ENCODE measurements around the gene SMARCAL1. TPM values are rescaled to one million over a fixed set of nuclear protein-coding genes. Genes with fewer than 3 reads are reported as not detected.

The SMARCAL1 gene
- total RNA-seq, 3 donors from 2014 or later = 16.4 to 20.0 (median 17.8) TPM

- ATAC-seq (no peak), DNase-seq (no peak)
- H3K4me1 ChIP-seq (ENCODE audit: low read depth) = no peaks in the 10 kb centered on the region
- intact Hi-C loops (cut with DNase I, micrococcal nuclease) = no loop called here
- TF ChIP-seq CTCF (IDR thresholded peaks at IDR 0.05) = no peak
- no peaks in the 10 kb centered on the region for H3K36me3 ChIP-seq (ENCODE audit: low read depth)
- H3K4me3 ChIP-seq = no peak overlapping the region
- H3K9me3 ChIP-seq = no peaks in the 10 kb centered on the region
Observed at GRCh38 chr2:216478791-216479190, 66.5 kb downstream of the SMARCAL1 start.

DNA sequence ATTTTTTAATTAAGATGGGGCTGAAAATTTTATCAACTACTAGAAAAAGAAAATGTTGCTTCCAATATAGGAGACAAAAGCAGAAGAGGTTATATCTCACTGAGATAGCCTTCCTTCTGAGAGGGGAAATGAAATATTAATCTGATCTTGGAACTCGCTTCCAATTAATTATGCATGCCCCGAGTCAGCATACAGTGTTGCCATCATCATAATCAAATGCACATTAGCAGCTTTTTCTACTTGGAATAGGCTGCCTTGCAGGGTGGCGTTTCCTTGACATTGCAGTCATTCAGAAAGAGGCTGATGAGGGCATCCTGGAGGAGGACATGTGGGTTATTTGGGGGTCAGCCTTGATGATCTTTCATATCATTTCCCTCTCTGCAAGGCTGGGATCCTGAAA lies 67.9 kb downstream of the SMARCAL1 start:
- no peaks in the 10 kb centered on the region for H3K36me3 ChIP-seq (ENCODE audit: low read depth)
- no peaks in the 10 kb centered on the region for H3K9me3 ChIP-seq
- no peak for DNase-seq
- TF ChIP-seq CTCF (IDR thresholded peaks at IDR 0.05) = no peak
- no peaks in the 10 kb centered on the region for H3K4me1 ChIP-seq (ENCODE audit: low read depth)
- no peak overlapping the region for H3K4me3 ChIP-seq
- ATAC-seq = no peak
- intact Hi-C loops (cut with DNase I, micrococcal nuclease) = no loop called here

GRCh38 chr2:216482640-216483039 lies 70.4 kb downstream of the SMARCAL1 start:
- no peaks in the 10 kb centered on the region for H3K9me3 ChIP-seq
- no peak overlapping the region for H3K4me3 ChIP-seq
- DNase-seq (no peak), ATAC-seq (no peak)
- no peak for TF ChIP-seq CTCF (IDR thresholded peaks at IDR 0.05)
- no peaks in the 10 kb centered on the region for H3K4me1 ChIP-seq (ENCODE audit: low read depth)
- intact Hi-C loops (cut with DNase I, micrococcal nuclease) = no loop called here
- H3K36me3 ChIP-seq (ENCODE audit: low read depth) = no peaks in the 10 kb centered on the region

DNA sequence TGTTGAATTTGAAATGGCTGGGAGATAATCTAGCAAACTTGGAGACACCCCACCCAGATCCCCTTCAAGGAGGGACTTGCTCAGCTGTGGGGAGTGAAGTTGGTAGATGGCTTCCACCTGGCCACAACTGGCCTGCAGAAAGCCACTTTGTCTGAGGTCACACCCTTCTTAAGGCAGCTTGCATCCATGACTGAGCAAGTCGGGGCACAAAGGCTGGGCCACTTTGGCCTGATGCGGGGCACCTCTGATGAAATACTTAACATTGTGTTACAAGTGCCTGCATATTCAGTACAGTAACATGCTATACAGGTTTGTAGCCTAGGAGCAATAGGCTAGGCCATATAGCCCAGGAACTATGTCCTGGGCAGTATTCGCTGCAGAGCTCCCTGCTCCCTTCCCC lies 73.0 kb downstream of the SMARCAL1 start:
- DNase-seq = no peak
- no peak for TF ChIP-seq CTCF (IDR thresholded peaks at IDR 0.05)
- ATAC-seq = no peak
- no peaks in the 10 kb centered on the region for H3K36me3 ChIP-seq (ENCODE audit: low read depth)
- intact Hi-C loops (cut with DNase I, micrococcal nuclease) = no loop called here
- H3K4me1 ChIP-seq (ENCODE audit: low read depth) = no peaks in the 10 kb centered on the region
- H3K9me3 ChIP-seq = no peaks in the 10 kb centered on the region
- no peak overlapping the region for H3K4me3 ChIP-seq

GRCh38 chr2:216485745-216486144 lies 73.5 kb downstream of the SMARCAL1 start:
- no peak for TF ChIP-seq CTCF (IDR thresholded peaks at IDR 0.05)
- intact Hi-C loops (cut with DNase I, micrococcal nuclease) = no loop called here
- Histone ChIP-seq H3K4me3 (no peak overlapping the region), H3K4me1 (ENCODE audit: low read depth) (no peaks in the 10 kb centered on the region), H3K9me3 (no peaks in the 10 kb centered on the region), H3K36me3 (ENCODE audit: low read depth) (no peaks in the 10 kb centered on the region)
- ATAC-seq (no peak), DNase-seq (no peak)

GRCh38 chr2:216486271-216486670 lies 74.0 kb downstream of the SMARCAL1 start:
- DNase-seq (no peak), ATAC-seq (no peak)
- no peak overlapping the region for H3K4me3 ChIP-seq
- H3K4me1 ChIP-seq (ENCODE audit: low read depth) = no peaks in the 10 kb centered on the region
- intact Hi-C loops (cut with DNase I, micrococcal nuclease) = no loop called here
- TF ChIP-seq CTCF (IDR thresholded peaks at IDR 0.05) = no peak
- H3K36me3 ChIP-seq (ENCODE audit: low read depth) = no peaks in the 10 kb centered on the region
- no peaks in the 10 kb centered on the region for H3K9me3 ChIP-seq
